Breast epithelium (tissue), 3 donors: ENCODE measurements around the gene WARS2.

ENCODE experiments used
- CTCF ChIP-seq, 3 donors: fragments of 450-650 bp; IDR thresholded peaks; one replicate each; pipeline ENCODE4 v1.5.1; 2016 to 2017; ENCODE audit warnings: antibody characterized with exemption in 3 of 3, mild to moderate bottlenecking in 3 of 3, moderate library complexity in 3 of 3
- POLR2A ChIP-seq: fragments of 450-650 bp; IDR thresholded peaks from one replicate; pipeline ENCODE4 v1.6.1; 2016; ENCODE audit warnings: antibody characterized with exemption, mild to moderate bottlenecking, moderate library complexity

DNA sequence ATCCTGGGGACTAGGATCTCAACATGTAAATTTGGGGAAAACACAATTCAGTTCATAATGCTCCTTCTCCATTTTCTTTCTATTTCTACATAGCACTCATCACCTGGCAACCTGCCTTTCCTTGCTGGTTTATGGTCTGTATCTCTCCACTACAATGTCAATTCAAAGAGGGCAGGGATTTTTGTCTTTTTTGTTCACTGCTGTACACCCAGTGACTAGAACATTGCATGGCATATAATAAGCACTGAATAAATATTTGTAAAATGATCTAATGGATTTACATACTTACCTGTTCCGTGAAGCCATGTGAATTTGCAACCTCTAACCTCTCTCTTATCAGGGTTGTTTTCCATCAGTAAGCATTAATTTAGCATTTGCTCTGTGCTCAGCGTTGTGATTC is 124.9 kb downstream of the WARS2 start:
- TF ChIP-seq POLR2A (no peak), CTCF (IDR thresholded peaks at IDR 0.05) (no peak)
